A673 (cell line): ENCODE results near the gene HSFY1. TPM values are rescaled to one million over a fixed set of nuclear protein-coding genes. Genes with fewer than 3 reads are reported as not detected.

Experiments
- total RNA-seq: library from RNA; stranded (reverse); gene quantifications from 2 replicates; pipeline ENCODE4 v1.2.3, GENCODE V29; 2021

HSFY1 gene
- total RNA-seq, 1 experiment from 2014 or later: not detected

Other genes starting within 250 kb of the HSFY1 start
- not detected in 2 replicates for gene HSFY2, start 227.0 kb downstream of the HSFY1 start, total RNA-seq